ENCODE results near the gene RNASEH2B. TPM values are rescaled to one million over a fixed set of nuclear protein-coding genes. Genes with fewer than 3 reads are reported as not detected.

RNASEH2B gene
- total and polyA plus RNA-seq, 2 experiments from 2014 or later: 39.0 to 64.8 TPM

DNA sequence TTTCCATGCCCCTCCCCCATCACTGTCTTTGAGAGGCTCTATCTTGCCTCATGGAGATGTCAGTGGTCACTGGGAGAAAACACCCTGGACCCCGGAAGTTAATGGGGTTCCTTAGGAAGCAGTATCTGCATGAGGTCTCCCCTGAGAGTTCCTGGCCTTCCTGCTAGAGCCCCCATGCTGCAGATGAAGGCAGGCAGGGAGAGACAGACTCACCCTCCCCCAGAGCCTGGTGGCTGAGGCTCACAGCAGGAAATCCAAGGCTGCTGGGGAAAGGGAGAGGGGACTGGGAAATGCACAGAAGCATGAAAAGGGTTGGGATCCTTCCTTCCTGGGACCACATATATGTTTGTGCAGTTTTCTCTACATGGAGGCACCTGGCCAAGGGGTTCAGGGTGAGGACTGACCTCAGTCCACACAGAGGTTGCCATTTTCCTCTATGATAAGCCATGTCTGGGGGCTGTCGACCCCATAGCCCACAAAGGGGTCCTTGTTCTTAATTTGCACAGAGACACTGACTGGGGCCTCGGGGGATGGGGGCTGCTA lies 95.4 kb downstream of the RNASEH2B start:
- Histone ChIP-seq H3K27ac (ENCODE audit: low read depth) (no peak overlapping the region), H3F3A (replicated peaks; ENCODE audit: low read depth) (no peaks in the 10 kb centered on the region), H4K20me1 (replicated peaks; ENCODE audit: insufficient read depth) (no peaks in the 10 kb centered on the region), H3K4me3 (no peak overlapping the region), H3K4me2 (peak overlapping the region; percentile 32; the same call in 1 of the 2 replicates), H3K79me2 (replicated peaks; ENCODE audit: insufficient read depth) (no peaks in the 10 kb centered on the region), H3K27me3 (ENCODE audit: insufficient read depth) (no peaks in the 10 kb centered on the region), H3K36me3 (ENCODE audit: insufficient read depth) (no peaks in the 10 kb centered on the region), H2AFZ (no peak overlapping the region; the same call in 1 of the 2 replicates), H3K9me2 (ENCODE audit: insufficient read depth) (peaks cover 3% of the 10 kb centered on the region; the same call in 1 of the 2 replicates), H3K4me1 (ENCODE audit: insufficient read depth) (peaks cover 8% of the 10 kb centered on the region)
- DNase-seq (ENCODE audit: low spot score) (no peak), ATAC-seq (peak; percentile 50)
- Mint-ChIP-seq H3K27ac (no peak overlapping the region), H3K9me3 (no peaks in the 10 kb centered on the region; the same call in 2 of the 3 replicates), H3K4me1 (peaks cover 21% of the 10 kb centered on the region), H3K4me3 (no peak overlapping the region), H3K27me3 (ENCODE audit: insufficient read depth, low read depth, poor library complexity) (no peaks in the 10 kb centered on the region), H3K36me3 (ENCODE audit: low read depth) (no peaks in the 10 kb centered on the region)
- TF ChIP-seq ZNF462 (CRISPR knock-in tag; IDR thresholded peaks at IDR 0.05) (no peak), JUNB (IDR thresholded peaks at IDR 0.05; ENCODE audit: unreplicated experiment) (no peak), POLR2AphosphoS5 (IDR thresholded peaks at IDR 0.05; ENCODE audit: low read depth) (no peak), NANOG (IDR thresholded peaks at IDR 0.05; ENCODE audit: borderline replicate concordance) (no peak), CREB1 (CRISPR knock-in tag; IDR thresholded peaks at IDR 0.05; ENCODE audit: low read depth) (no peak), STAT1 (IDR thresholded peaks at IDR 0.05; ENCODE audit: unreplicated experiment) (no peak), ETS1 (IDR thresholded peaks at IDR 0.05) (no peak)

Data from GM23338 (cell line).